AG04449 (cell line): ENCODE results near the gene RSL24D1.

Source experiments
- CTCF ChIA-PET: fragments of 350-600 bp; formaldehyde crosslinking; extraction: SDS; loops from one replicate; lab custom pipeline; 2021; ENCODE audit warnings: antibody characterized with exemption; lab: Yijun Ruan, JAX
- POLR2A ChIA-PET: fragments of 400-600, 350-600 bp; formaldehyde crosslinking; extraction: SDS; loops from one replicate; lab custom pipeline; 2020; ENCODE audit warnings: antibody characterized with exemption, inconsistent platforms; lab: Yijun Ruan, JAX
- DNase-seq: peaks from one replicate; pipeline ENCODE4 v3.0.0-alpha.2; 2010; ENCODE audit warnings: low read depth, low spot score
- H3K4me3 ChIP-seq: 2 replicates; pipeline ENCODE4 v1.5.1; 2011; ENCODE audit warnings: low read depth, mild to moderate bottlenecking, control low read depth, low read length
- TF ChIP-seq, protein P1 (sequence below): IDR thresholded peaks from one replicate; pipeline ENCODE4 v1.5.1; 2011; ENCODE audit warnings: mild to moderate bottlenecking, moderate library complexity, low read length, control low read depth, inconsistent platforms; ENCODE audit not compliant: insufficient read depth; ENCODE audit errors: missing control alignments

RSL24D1 gene

GRCh38 chr15:55186331-55186730 lies 10.4 kb downstream of the RSL24D1 start:
- TF ChIP-seq, protein P1, sequence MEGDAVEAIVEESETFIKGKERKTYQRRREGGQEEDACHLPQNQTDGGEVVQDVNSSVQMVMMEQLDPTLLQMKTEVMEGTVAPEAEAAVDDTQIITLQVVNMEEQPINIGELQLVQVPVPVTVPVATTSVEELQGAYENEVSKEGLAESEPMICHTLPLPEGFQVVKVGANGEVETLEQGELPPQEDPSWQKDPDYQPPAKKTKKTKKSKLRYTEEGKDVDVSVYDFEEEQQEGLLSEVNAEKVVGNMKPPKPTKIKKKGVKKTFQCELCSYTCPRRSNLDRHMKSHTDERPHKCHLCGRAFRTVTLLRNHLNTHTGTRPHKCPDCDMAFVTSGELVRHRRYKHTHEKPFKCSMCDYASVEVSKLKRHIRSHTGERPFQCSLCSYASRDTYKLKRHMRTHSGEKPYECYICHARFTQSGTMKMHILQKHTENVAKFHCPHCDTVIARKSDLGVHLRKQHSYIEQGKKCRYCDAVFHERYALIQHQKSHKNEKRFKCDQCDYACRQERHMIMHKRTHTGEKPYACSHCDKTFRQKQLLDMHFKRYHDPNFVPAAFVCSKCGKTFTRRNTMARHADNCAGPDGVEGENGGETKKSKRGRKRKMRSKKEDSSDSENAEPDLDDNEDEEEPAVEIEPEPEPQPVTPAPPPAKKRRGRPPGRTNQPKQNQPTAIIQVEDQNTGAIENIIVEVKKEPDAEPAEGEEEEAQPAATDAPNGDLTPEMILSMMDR: no peak
- ChIA-PET CTCF (interaction anchor here (0.8 to 1.2 kb wide), 2 partner anchors 18 to 222 kb away, joined by 3 to 6 read pairs; partner anchors contain the start of gene PIERCE2), POLR2A (no interaction called here)
- no peak overlapping the region for H3K4me3 ChIP-seq
- DNase-seq: no peak

GRCh38 chr15:55183679-55184078 lies 13.1 kb downstream of the RSL24D1 start:
- ChIA-PET CTCF (interaction anchor here (0.8 to 2.6 kb wide), 4 partner anchors 12 to 252 kb away, joined by 3 to 12 read pairs (median 4); no protein-coding TSS in a partner anchor), POLR2A (interaction anchor here (0.7 kb wide), 1 partner anchor 13 kb away, joined by 3 read pairs; the partner anchor contains the start of gene RSL24D1)
- DNase-seq: no peak
- H3K4me3 ChIP-seq: no peak overlapping the region
- TF ChIP-seq, protein P1: no peak

GRCh38 chr15:55179141-55179540 lies 17.6 kb downstream of the RSL24D1 start:
- no peak for DNase-seq
- ChIA-PET CTCF (interaction anchor here (5.4 kb wide), 1 partner anchor 11 kb away, joined by 29 read pairs; no protein-coding TSS in a partner anchor), POLR2A (no interaction called here)
- no peak overlapping the region for H3K4me3 ChIP-seq
- TF ChIP-seq, protein P1: no peak

DNA sequence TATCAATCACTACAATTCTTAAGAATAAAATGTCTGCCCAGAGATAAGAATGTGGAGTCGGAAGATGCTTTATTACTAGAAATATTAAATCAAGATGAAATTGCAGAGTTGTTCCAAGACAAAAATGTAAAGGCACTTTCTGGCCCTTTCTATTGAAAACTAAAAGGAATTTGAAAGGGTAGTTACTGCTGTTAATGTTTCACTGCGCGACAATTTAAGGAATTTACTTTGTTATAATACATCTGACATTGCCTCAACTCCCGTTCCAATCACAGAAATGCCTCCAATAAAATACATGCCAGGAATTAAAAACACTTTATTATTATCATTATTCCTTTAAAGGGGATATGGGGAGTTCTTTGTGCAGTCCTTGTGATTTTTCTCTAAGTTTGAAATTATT lies 26.4 kb downstream of the RSL24D1 start:
- CTCF ChIA-PET: no interaction called here
- TF ChIP-seq, protein P1: no peak
- no peak overlapping the region for H3K4me3 ChIP-seq
- POLR2A ChIA-PET: no interaction called here
- DNase-seq: no peak

GRCh38 chr15:55168350-55168974 lies 28.3 kb downstream of the RSL24D1 start:
- peak; percentile 7 for DNase-seq
- no peak overlapping the region for H3K4me3 ChIP-seq
- ChIA-PET POLR2A (no interaction called here), CTCF (interaction anchor here (0.7 to 3.4 kb wide), 8 partner anchors 11 to 122 kb away, joined by 3 to 29 read pairs (median 6); no protein-coding TSS in a partner anchor)
- TF ChIP-seq, protein P1: peak; percentile 71

DNA sequence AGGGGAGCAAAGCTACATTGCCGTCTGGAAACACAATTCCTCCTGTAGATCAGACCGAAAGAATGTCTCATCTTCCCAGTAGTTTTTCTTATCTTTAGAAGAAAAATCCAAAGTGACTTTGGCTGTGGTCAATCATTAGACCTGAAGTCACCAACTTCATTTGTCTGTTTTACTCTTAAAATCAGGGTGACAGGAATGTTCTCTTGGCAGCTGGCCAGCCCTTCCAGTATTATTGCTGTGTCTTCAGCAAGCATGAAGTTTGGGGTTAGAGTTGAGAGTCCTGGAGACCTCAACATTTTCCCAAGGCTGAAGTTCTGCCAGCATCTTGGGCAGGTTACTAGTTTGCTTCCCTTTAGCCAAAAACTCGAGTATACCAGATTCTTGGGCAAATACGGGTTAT lies 32.5 kb downstream of the RSL24D1 start:
- CTCF ChIA-PET: no interaction called here
- no peak overlapping the region for H3K4me3 ChIP-seq
- no peak for DNase-seq
- TF ChIP-seq, protein P1: no peak
- POLR2A ChIA-PET: no interaction called here
